Measurements from ENCODE around the gene RAD54L.
A peak's percentile ranks its signal among the peaks of the same experiment; 100 is the strongest.
"Not testable (repeated sequence)": the region's sequence is repeated elsewhere in the genome, so short reads cannot be mapped to it uniquely, and the experiment has no call there.

The RAD54L gene

GRCh38 chr1:46247436-46248121, at the start of gene RAD54L:
Gene RAD54L (plus strand): TSS chr1:46247763. CDS start chr1:46248406, 643 bp downstream.
- DNase-seq, result peak; percentile 98

- peak; percentile 76 for DNase-seq
These were observed 49.4 kb upstream of the RAD54L start, which contains the start of gene POMGNT1 for GRCh38 chr1:46197964-46198811. Gene POMGNT1 (minus strand): TSS chr1:46198434. CDS start chr1:46197821, 613 bp downstream.

DNA sequence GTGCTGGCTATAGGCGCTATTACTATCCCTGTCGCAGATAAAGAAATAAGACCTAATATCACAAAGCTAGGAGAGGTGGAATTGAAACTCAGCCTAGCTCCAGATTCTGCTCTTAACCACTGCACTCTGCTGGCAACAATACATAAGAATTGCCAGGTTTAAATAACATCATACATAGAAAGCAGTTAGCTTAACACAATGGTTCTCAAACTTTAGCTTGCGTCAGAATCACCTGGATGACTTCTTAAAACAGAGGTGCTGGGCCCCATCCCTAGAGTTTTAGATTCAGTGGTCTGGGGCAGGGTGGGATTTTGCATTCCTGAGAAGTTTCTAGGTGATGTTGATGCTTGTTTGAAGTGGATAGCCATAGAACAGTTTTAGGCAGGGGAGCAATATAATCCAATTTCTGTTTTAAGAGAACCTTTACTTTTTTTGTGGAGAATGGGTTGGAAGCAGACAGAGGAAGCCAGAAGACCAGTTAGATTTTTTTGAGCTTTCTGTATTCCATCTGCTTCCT, 48.3 kb upstream of the RAD54L start:
- no peak for DNase-seq

- no peak for DNase-seq
These were observed 43.7 kb upstream of the RAD54L start for GRCh38 chr1:46203738-46204405.

GRCh38 chr1:46204406-46204742, 43.2 kb upstream of the RAD54L start:
- no peak for DNase-seq

GRCh38 chr1:46205141-46205540, 42.4 kb upstream of the RAD54L start:
- DNase-seq, result no peak

GRCh38 chr1:46205791-46206190, 41.8 kb upstream of the RAD54L start:
- no peak for DNase-seq

GRCh38 chr1:46206399-46206798, 41.2 kb upstream of the RAD54L start:
- DNase-seq, result no peak

- DNase-seq, result no peak
These were observed 37.0 kb upstream of the RAD54L start for GRCh38 chr1:46210561-46210960.

GRCh38 chr1:46211051-46211450, 36.5 kb upstream of the RAD54L start:
- DNase-seq, result no peak

GRCh38 chr1:46215504-46215903, 32.1 kb upstream of the RAD54L start:
- DNase-seq, result no peak

DNA sequence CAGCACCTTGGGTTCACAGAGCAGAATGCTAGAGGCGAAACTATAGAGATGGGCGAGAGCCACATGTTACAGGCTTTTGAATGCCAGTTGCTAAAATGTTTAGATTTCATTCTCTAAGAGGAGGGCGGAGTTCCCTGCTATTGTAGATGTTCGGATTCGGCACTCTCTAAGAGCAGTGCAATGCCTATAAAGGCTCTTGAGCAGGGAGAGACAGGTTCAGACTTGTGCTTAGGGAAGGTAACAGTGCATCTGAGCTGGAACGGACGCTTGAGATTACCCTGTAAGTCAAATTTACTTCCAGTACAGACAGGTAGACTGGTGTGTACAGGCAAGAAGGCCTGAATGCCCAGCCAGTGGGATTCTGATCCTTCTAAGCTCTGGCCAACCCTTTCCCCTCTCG, 29.1 kb upstream of the RAD54L start:
- no peak for DNase-seq

GRCh38 chr1:46219551-46220520, 27.7 kb upstream of the RAD54L start:
- no peak for DNase-seq

GRCh38 chr1:46220808-46221207, 26.8 kb upstream of the RAD54L start:
- DNase-seq, result no peak

GRCh38 chr1:46221749-46222148, 25.8 kb upstream of the RAD54L start:
- DNase-seq, result no peak

DNA sequence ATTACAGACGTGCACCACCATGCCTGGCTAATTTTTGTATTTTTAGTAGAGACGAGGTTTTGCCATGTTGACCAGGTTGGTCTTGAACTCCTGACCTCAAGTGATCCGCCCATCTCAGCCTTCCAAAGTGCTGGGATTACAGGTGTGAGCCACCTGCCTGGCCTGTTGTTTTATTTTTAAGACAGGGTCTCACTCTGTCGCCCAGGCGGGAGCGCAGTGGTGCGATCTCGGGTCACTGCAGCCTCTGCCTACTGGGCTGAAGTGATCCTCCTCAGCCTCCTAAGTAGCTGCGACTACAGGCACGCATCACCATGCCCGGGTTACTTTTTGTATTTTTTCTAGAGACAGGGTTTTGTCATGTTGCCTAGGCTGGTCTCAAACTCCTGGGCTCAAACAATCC, 24.5 kb upstream of the RAD54L start:
- DNase-seq, result not testable (repeated sequence)

DNA sequence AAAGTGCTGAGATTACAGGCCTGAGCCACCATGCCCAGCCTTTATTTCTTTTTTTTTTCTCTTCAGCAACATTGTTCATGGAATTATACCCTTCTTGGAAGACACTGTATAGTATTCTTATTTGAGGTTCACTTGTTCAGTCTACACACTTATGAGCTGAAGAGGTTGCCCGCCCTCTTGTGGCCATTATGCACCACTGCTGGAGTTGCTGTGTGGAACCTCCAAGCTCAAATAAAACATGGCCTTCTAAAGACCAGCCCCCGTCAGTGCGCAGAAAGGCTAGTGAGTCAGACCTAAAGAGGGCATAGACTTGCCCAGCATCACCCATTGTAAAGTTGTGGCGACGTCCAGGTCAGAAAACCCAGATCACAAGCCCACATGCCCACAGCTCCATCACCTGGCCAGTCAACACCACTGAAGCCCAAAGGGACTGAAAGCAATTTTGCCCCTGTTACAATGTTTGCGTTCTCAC, 24.1 kb upstream of the RAD54L start:
- DNase-seq, result peak; percentile 66

DNA sequence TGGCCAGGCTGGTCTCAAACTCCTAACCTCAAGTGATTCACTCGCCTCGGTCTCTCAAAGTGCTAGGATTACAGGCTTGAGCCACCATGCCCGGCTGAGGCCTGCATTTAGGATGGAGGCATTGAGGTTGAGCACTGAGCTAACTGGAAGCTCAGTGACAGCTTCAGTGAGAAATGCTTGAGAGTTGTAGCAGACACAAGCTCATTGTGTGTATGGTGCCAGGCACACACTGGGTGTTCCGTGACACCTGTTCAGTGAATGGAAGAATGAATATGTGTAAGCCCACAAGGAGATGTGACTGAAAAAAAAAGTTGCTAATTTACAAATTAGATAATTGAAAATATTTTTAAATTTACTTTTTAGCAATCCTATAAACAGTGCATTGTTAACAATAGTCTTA, 22.6 kb upstream of the RAD54L start:
- DNase-seq, result no peak

DNA sequence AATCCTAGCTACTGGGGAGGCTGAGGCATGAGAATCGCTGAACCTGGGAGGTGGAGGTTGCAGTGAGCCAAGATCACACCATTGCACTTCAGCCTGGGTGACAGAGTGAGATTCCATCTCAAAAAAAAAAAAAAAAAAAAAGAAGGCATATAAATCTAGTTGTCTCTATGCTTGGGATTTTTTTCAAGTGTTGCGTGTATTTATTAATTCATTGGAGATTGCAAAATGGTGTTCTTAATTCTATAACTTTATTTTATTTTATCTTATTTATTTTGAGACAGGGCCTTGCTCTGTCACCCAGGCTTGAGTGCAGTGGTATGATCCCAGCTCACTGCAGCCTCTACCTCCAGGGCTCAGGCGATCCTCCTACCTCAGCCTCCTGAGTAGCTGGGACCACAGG, 16.3 kb upstream of the RAD54L start:
- not testable (repeated sequence) for DNase-seq

- no peak for DNase-seq
These were observed 10.7 kb upstream of the RAD54L start for GRCh38 chr1:46236882-46237281.

DNA sequence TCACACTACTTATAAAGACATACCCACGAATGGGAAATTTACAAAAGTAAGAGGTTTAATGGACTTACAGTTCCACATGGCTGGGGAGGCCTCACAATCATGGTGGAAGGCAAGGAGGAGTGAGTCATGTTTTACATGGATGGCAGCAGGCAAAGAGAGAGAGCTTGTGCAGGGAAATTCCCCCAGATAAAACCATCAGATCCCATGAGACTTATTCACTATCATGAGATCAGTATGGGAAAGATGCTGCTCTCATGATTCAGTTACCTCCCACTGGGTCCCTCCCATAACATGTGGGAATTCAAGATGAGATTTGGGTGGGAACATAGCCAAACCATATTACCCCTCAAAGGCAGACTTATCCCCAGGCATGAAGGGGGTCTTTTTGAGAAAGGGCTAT, 8.7 kb upstream of the RAD54L start:
- not testable (repeated sequence) for DNase-seq

DNA sequence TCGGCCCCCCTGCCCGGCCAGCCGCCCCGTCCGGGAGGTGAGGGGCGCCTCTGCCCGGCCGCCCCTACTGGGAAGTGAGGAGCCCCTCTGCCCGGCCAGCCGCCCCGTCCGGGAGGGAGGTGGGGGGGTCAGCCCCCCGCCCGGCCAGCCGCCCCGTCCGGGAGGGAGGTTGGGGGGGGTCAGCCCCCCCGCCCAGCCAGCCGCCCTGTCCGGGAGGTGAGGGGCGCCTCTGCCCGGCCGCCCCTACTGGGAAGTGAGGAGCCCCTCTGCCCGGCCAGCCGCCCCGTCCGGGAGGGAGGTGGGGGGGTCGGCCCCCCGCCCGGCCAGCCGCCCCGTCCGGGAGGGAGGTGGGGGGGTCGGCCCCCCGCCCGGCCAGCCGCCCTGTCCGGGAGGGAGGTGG, 5.8 kb upstream of the RAD54L start:
- not testable (repeated sequence) for DNase-seq
